Measurements from ENCODE around the gene MRGPRF.

DNA sequence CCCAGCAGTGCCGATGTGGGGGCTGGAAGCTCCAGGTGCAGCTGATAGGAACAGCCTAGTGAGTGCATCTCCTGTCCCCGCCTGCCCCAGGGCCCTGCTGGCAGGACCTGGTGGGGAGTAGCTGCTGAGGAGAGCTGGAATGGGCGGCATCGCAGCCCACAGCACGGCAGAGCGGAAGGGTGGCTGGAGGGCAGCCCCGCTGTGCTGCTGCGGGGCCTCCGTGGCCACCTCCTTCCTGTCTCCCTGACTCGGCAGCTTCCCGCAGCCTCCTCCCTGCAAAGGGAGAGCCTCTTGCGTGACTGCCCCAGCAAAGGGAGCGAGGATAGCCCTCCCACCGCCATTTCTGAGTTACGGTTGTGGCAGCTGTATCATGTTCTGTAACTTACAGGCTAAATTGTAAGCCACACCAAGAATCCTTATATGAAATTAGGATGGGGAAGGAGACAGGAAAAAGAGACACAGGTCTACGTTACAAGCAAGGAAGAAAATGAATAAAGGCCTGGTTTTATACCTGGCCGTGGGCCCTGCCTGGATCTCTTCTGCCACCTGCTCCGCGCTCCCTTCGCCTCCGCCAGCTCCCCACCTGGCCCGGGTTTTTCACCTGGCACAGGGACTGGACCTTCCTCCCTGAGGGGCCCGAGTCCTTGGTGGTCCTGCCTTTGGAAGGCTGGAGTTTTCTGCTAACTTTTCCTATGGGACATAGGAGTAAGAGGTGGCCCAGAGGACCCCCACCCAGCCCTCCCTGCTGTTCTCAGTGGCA is 45.6 kb upstream of the MRGPRF start:
- TF ChIP-seq, protein P1, sequence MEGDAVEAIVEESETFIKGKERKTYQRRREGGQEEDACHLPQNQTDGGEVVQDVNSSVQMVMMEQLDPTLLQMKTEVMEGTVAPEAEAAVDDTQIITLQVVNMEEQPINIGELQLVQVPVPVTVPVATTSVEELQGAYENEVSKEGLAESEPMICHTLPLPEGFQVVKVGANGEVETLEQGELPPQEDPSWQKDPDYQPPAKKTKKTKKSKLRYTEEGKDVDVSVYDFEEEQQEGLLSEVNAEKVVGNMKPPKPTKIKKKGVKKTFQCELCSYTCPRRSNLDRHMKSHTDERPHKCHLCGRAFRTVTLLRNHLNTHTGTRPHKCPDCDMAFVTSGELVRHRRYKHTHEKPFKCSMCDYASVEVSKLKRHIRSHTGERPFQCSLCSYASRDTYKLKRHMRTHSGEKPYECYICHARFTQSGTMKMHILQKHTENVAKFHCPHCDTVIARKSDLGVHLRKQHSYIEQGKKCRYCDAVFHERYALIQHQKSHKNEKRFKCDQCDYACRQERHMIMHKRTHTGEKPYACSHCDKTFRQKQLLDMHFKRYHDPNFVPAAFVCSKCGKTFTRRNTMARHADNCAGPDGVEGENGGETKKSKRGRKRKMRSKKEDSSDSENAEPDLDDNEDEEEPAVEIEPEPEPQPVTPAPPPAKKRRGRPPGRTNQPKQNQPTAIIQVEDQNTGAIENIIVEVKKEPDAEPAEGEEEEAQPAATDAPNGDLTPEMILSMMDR (IDR thresholded peaks at IDR 0.05; ENCODE audit: low read length): no peak
- TF ChIP-seq EZH2phosphoT487 (IDR thresholded peaks at IDR 0.05; ENCODE audit: low read length): no peak

All from MM.1S (cell line).